K562 (cell line): Measurements from ENCODE around the gene GLRA2. TPM values are rescaled to one million over a fixed set of nuclear protein-coding genes. Genes with fewer than 3 reads are reported as not detected.

Source experiments
- ATAC-seq: fragments of 200-7000 bp; cut with Tn5 transposase; 3 replicates; pipeline ENCODE4 v1.9.1; 2020; ENCODE audit warnings: moderate library complexity
- BruUV-seq: library from RNA; stranded (reverse); fragments of 400-500 nt; replicated peaks from 2 replicates; lab custom pipeline; 2021; lab: Mats Ljungman, UMichigan
- CTCF ChIA-PET: fragments of 300-600 bp; formaldehyde crosslinking; extraction: SDS; loops from one replicate; lab custom pipeline; 2021; ENCODE audit warnings: low intra/inter-chr PET ratio; lab: Yijun Ruan, JAX
- POLR2A ChIA-PET: fragments of 300-600, 350-650 bp; sonication (Branson Sonifier 250); formaldehyde crosslinking; extraction: SDS; loops from one replicate; lab custom pipeline; 2021; ENCODE audit warnings: antibody characterized with exemption, inconsistent platforms; lab: Yijun Ruan, JAX
- DNase-seq, 4 experiments: peaks; one replicate each; pipeline versions ENCODE4 v3.0.0 to v3.0.0-alpha.2; 2011 to 2018; ENCODE audit warnings: low spot score in 3 of 4, mixed read lengths in 3 of 4; ENCODE audit errors: extremely low read depth in 1 of 4
- FAIRE-seq: peaks from 2 replicates; lab custom pipeline; 2011; peaks lifted over from hg19 to GRCh38; lab: Jason Lieb, UNC
- H2AFZ ChIP-seq: 2 replicates; pipeline ENCODE4 v1.6.0; 2011; ENCODE audit warnings: low read depth, low read length, control low read depth, inconsistent platforms
- H3K27ac ChIP-seq: fragments of 200-600 bp; 3 replicates; pipeline ENCODE4 v1.8.0; 2011; ENCODE audit warnings: low read depth, mild to moderate bottlenecking, control low read depth, inconsistent platforms, low read length, moderate library complexity, mixed read lengths; ENCODE audit errors: extremely low read depth
- H3K27me3 ChIP-seq, 2 experiments: fragments of 300-600 bp in 1 of 2; 2 replicates in 1 of 2; 3 replicates in 1 of 2; pipeline versions ENCODE4 v1.6.0 to v1.8.0; 2011; ENCODE audit warnings: inconsistent platforms in 2 of 2, low read length in 2 of 2, mild to moderate bottlenecking in 1 of 2, mixed read lengths in 1 of 2, moderate library complexity in 1 of 2; ENCODE audit not compliant: control insufficient read depth in 2 of 2, insufficient read depth in 2 of 2
- H3K36me3 ChIP-seq: fragments of 300-600 bp; 3 replicates; pipeline ENCODE4 v1.8.0; 2011; ENCODE audit warnings: mild to moderate bottlenecking, low read length, inconsistent platforms; ENCODE audit not compliant: control insufficient read depth, insufficient read depth
- H3K4me1 ChIP-seq, 2 experiments: fragments of 200-600 bp in 1 of 2; replicated peaks in 1 of 2; 2 replicates in 1 of 2; 3 replicates in 1 of 2; pipeline versions ENCODE4 v1.5.1 to v1.8.0; 2011; ENCODE audit warnings: inconsistent platforms in 2 of 2, low read length in 2 of 2, mild to moderate bottlenecking in 1 of 2, mixed read lengths in 1 of 2, moderate library complexity in 1 of 2; ENCODE audit not compliant: control insufficient read depth in 2 of 2, insufficient read depth in 2 of 2
- H3K4me2 ChIP-seq: 2 replicates; pipeline ENCODE4 v1.6.1; 2011; ENCODE audit warnings: low read length, control low read depth, inconsistent platforms, mixed read lengths; ENCODE audit not compliant: insufficient read depth
- H3K4me3 ChIP-seq: fragments of 200-600 bp; sonication (generic), shearing (Covaris generic); 2 replicates; pipeline ENCODE4 v1.5.1; 2016; ENCODE audit warnings: control low read depth, inconsistent platforms
- H3K79me2 ChIP-seq: fragments of 200-600 bp; 3 replicates; pipeline ENCODE4 v1.8.0; 2011; ENCODE audit warnings: low read length, inconsistent platforms; ENCODE audit not compliant: control insufficient read depth, insufficient read depth
- H3K9ac ChIP-seq, 2 experiments: 2 replicates each; pipeline versions ENCODE4 v1.6.0 to v1.6.1; 2011; ENCODE audit warnings: low read depth in 2 of 2, low read length in 2 of 2, control low read depth in 1 of 2, inconsistent platforms in 1 of 2, mild to moderate bottlenecking in 1 of 2, mixed read lengths in 1 of 2; ENCODE audit not compliant: insufficient read depth in 1 of 2
- H3K9me1 ChIP-seq: one replicate; pipeline ENCODE4 v1.6.0; 2011; ENCODE audit warnings: inconsistent platforms, mild to moderate bottlenecking, low read length, moderate library complexity; ENCODE audit not compliant: control insufficient read depth, insufficient read depth
- H3K9me3 ChIP-seq: replicated peaks from 2 replicates; pipeline ENCODE4 v1.5.1; 2011; ENCODE audit warnings: low read depth, low read length, inconsistent platforms; ENCODE audit not compliant: control insufficient read depth, insufficient read depth
- H4K20me1 ChIP-seq: replicated peaks from 2 replicates; pipeline ENCODE4 v1.6.1; 2011; ENCODE audit warnings: low read length, inconsistent platforms, mixed read lengths; ENCODE audit not compliant: control insufficient read depth, insufficient read depth
- ARHGAP35 ChIP-seq: fragments of 450-650 bp; IDR thresholded peaks from 2 replicates; pipeline ENCODE4 v1.6.1; 2018; ENCODE audit not compliant: partially characterized antibody
- C11orf30 ChIP-seq: fragments of 450-650 bp; IDR thresholded peaks from 2 replicates; pipeline ENCODE4 v1.6.1; 2016; ENCODE audit warnings: low read depth, mild to moderate bottlenecking
- HDAC2 ChIP-seq: fragments of 450-650 bp; IDR thresholded peaks from 2 replicates; pipeline ENCODE4 v1.6.1; 2016; ENCODE audit warnings: mild to moderate bottlenecking
- SP1 ChIP-seq: sonication (generic); formaldehyde crosslinking; IDR thresholded peaks from 2 replicates; pipeline ENCODE4 v1.8.1; 2022; ENCODE audit warnings: mild to moderate bottlenecking, missing genetic modification reagents
- SRSF1 ChIP-seq: fragments of 200-400 bp; formaldehyde crosslinking; IDR thresholded peaks from 2 replicates; pipeline ENCODE4 v1.6.1; 2017; ENCODE audit warnings: mild to moderate bottlenecking, low read depth, low read length, moderate library complexity
- WGBS: fragments of 100-300 bp; shearing (Covaris generic); methylation state at CpG from one replicate; pipeline ENCODE4 v1.1.6; 2016; ENCODE audit warnings: low coverage, mixed read lengths; ENCODE audit not compliant: insufficient coverage; ENCODE audit errors: missing lambda C conversion rate; 5-methylcytosine and 5-hydroxymethylcytosine counted together
- in situ Hi-C: fragments of 300-500 bp; cut with MboI; formaldehyde crosslinking; loops from 4 replicates; pipeline ENCODE4 v1.15.0; 2018; ENCODE audit warnings: inconsistent platforms, mixed read lengths
- intact Hi-C: fragments of 100-400 bp; cut with micrococcal nuclease; formaldehyde crosslinking; loops from 2 replicates; pipeline ENCODE4 v1.14.2; 2022
- polyA plus RNA-seq, 8 experiments: library from polyadenylated mRNA; depleted of rRNA in 4 of 8; stranded (reverse) in 5 of 8; unstranded in 3 of 8; fragments of >200 nt; fragmentation: Nextera tagmentation in 2 of 8; fragmentation: Illumina TruSeq in 1 of 8; extraction: Ambion mirVana in 2 of 8; extraction: Trizol in 1 of 8; gene quantifications; 2 replicates each; pipeline versions ENCODE4 v1.2.1 to v1.2.3, GENCODE V29; 2011 to 2014; ENCODE audit warnings: inconsistent platforms in 1 of 8, missing spikeins in 1 of 8
- total RNA-seq, 7 experiments: library from RNA; depleted of rRNA in 6 of 7; stranded (reverse); fragments of >200 nt in 6 of 7; fragmentation: Illumina TruSeq in 2 of 7; extraction: Trizol in 2 of 7; gene quantifications; 2 replicates each; pipeline versions ENCODE4 v1.2.1 to v1.2.3, GENCODE V29; 2011 to 2021; ENCODE audit warnings: low replicate concordance in 1 of 7
- TF ChIP-seq, protein P1 (sequence below): fragments of 450-650 bp; IDR thresholded peaks from 2 replicates; pipeline ENCODE4 v1.6.1; 2018; ENCODE audit not compliant: partially characterized antibody

The GLRA2 gene
- total and polyA plus RNA-seq, 9 of the 15 experiments (the other 6 are each of a cell fraction or from before 2014, with no cell fraction given): not detected

DNA sequence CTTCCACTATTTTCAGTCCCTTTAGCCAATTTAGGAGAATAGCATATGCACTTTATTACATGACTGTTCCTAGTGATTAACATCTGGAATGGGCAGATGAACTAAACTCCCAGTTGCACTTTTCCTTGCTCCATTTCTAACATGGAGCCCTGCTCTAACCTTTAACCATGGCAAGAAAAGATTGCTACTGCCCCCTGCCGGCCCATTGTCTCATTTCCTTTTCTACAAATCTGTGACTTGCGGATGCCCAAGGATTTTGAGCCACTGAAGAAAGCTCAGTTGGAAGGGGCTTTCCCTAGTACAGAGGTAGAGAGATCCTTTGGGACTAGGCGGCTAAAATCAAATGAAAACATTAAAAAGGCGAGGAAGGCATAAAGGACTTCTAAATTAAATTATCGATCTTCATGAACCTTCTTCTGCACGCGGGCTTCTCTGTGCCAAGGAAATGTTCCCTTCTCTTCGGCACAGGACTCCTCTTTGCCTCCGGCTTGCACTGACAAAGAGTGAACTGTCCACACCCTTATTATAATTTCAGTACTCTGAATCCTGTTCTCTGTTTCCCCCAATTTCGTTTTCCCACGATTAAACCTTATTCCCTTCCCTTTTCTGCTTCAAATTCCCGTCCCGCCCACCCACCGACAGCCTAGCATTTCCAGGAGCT is 577 bp upstream of the GLRA2 start (continued):
- TF ChIP-seq SRSF1: no peak
- no peak for TF ChIP-seq HDAC2
- TF ChIP-seq ARHGAP35: no peak
- TF ChIP-seq, protein P1, sequence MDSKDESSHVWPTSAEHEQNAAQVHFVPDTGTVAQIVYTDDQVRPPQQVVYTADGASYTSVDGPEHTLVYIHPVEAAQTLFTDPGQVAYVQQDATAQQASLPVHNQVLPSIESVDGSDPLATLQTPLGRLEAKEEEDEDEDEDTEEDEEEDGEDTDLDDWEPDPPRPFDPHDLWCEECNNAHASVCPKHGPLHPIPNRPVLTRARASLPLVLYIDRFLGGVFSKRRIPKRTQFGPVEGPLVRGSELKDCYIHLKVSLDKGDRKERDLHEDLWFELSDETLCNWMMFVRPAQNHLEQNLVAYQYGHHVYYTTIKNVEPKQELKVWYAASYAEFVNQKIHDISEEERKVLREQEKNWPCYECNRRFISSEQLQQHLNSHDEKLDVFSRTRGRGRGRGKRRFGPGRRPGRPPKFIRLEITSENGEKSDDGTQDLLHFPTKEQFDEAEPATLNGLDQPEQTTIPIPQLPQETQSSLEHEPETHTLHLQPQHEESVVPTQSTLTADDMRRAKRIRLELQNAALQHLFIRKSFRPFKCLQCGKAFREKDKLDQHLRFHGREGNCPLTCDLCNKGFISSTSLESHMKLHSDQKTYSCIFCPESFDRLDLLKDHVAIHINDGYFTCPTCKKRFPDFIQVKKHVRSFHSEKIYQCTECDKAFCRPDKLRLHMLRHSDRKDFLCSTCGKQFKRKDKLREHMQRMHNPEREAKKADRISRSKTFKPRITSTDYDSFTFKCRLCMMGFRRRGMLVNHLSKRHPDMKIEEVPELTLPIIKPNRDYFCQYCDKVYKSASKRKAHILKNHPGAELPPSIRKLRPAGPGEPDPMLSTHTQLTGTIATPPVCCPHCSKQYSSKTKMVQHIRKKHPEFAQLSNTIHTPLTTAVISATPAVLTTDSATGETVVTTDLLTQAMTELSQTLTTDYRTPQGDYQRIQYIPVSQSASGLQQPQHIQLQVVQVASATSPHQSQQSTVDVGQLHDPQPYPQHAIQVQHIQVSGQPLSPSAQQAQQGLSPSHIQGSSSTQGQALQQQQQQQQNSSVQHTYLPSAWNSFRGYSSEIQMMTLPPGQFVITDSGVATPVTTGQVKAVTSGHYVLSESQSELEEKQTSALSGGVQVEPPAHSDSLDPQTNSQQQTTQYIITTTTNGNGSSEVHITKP: no peak
- TF ChIP-seq, all 486 proteins: peak for 4

DNA sequence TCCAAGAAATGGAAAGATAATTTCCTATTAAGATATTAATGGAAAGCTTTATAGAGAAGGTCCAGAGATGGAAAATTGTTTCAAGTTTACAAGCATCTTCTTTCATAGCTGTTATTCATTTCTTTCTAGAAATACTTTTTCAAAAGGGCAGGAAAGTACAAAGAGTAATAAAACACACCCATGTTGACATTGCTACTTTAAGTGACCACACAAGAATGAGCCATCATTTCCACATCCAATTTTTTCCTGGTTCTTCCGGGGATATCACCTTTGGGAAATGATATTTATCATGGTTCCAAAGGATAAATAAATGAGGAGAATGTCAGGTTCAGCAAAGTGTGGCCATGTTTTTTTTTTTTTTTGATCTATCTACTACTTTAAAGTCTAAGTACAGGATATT is 4.5 kb downstream of the GLRA2 start:
- FAIRE-seq: no peak
- H3K27me3 ChIP-seq: no peaks in the 10 kb centered on the region

More for the DNA sequence above, 4.5 kb downstream of the GLRA2 start:
- intact Hi-C loops (no loop called here), in situ Hi-C loops (no loop called here)
- no peak overlapping the region for H3K9ac ChIP-seq
- BruUV-seq: no TSS peak
- no peaks in the 10 kb centered on the region for H3K4me1 ChIP-seq
- H3K27ac ChIP-seq: no peak overlapping the region
- H3K9me3 ChIP-seq: no peaks in the 10 kb centered on the region
- no peak overlapping the region for H3K4me2 ChIP-seq
- no peaks in the 10 kb centered on the region for H3K36me3 ChIP-seq
- H3K9me1 ChIP-seq: no peaks in the 10 kb centered on the region
- no peaks in the 10 kb centered on the region for H3K79me2 ChIP-seq
- ChIA-PET CTCF (interaction anchor here (0.7 kb wide), 1 partner anchor 20 kb away, joined by 4 read pairs; no protein-coding TSS in a partner anchor), POLR2A (no interaction called here)
- ATAC-seq: no peak
- DNase-seq: no peak
- H4K20me1 ChIP-seq: no peaks in the 10 kb centered on the region
- 0% methylated on average over 1 of the region's 1 CpG for WGBS
- no peak overlapping the region for H2AFZ ChIP-seq
- H3K4me3 ChIP-seq: no peak overlapping the region
- no peak for TF ChIP-seq C11orf30
- TF ChIP-seq SP1 (CRISPR knock-in tag): no peak
